ENCODE data around the gene CCL17.
"Not testable (repeated sequence)": the region's sequence is repeated elsewhere in the genome, so short reads cannot be mapped to it uniquely, and the experiment has no call there.

The CCL17 gene

GRCh38 chr16:57386381-57386951 is 18.1 kb upstream of the CCL17 start:
- H3K36me3 Mint-ChIP-seq: no peaks in the 10 kb centered on the region
- peak overlapping the region; percentile 91 for H3K27ac Mint-ChIP-seq
- no peaks in the 10 kb centered on the region for H3K27me3 Mint-ChIP-seq
- peaks cover 82% of the 10 kb centered on the region for H3K4me1 Mint-ChIP-seq
- ATAC-seq: no peak
- H3K4me3 Mint-ChIP-seq: peak overlapping the region; percentile 6
- H3K9me3 Mint-ChIP-seq: peaks cover 4% of the 10 kb centered on the region

DNA sequence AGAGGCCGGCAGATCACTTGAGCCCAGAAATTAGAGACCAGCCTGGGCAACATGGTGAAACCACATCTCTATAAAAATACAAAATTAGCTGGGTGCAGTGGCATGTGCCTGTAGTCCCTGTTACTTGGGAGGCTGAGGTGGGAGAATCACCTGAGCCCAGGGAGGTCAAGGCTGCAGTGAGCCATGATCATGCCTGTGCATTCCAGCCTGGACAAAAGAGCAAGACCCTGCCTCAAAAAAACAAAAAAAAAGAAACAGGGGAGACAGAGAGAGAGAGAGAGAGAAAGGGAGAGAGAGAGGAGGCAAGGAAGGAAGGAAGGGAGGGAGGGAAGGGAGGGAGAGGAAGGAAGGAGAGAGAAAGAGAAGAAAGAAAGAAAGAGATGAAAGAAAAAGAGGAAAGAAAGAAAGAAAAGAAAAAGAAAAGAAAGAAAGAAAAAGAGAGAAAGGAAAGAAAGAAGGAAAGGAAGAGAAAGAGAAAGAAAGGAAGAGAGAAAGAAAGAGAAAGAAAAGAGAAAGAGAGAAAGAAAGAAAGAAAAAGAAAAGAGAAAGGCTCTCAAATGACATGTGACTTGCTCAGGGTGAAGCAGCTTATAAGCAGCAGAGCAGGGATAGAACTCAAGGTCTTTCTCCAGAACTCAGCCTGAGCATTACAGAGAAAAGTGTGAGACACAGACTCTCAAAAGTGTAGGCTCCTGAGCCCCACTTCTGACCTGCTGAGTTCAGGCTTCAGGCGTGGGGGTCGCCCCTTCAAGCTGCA is 16.8 kb upstream of the CCL17 start:
- Mint-ChIP-seq H3K9me3 (peaks cover 4% of the 10 kb centered on the region), H3K27ac (peak overlapping the region; percentile 91), H3K36me3 (no peaks in the 10 kb centered on the region), H3K27me3 (no peaks in the 10 kb centered on the region), H3K4me3 (peak overlapping the region; percentile 67), H3K4me1 (peaks cover 75% of the 10 kb centered on the region)
- ATAC-seq: peak; percentile 89

- ATAC-seq: peak; percentile 89
- Mint-ChIP-seq H3K27ac (peak overlapping the region; percentile 91), H3K36me3 (no peaks in the 10 kb centered on the region), H3K4me1 (peaks cover 67% of the 10 kb centered on the region), H3K27me3 (no peaks in the 10 kb centered on the region), H3K9me3 (peaks cover 4% of the 10 kb centered on the region), H3K4me3 (peak overlapping the region; percentile 67)
Observed at GRCh38 chr16:57388359-57389086, 16.0 kb upstream of the CCL17 start.

- H3K4me1 Mint-ChIP-seq: peaks cover 62% of the 10 kb centered on the region
- H3K27ac Mint-ChIP-seq: peak overlapping the region; percentile 91
- peak overlapping the region; percentile 67 for H3K4me3 Mint-ChIP-seq
- no peak for ATAC-seq
- H3K27me3 Mint-ChIP-seq: no peaks in the 10 kb centered on the region
- H3K9me3 Mint-ChIP-seq: peaks cover 4% of the 10 kb centered on the region
- H3K36me3 Mint-ChIP-seq: no peaks in the 10 kb centered on the region
Observed at GRCh38 chr16:57389087-57389468, 15.5 kb upstream of the CCL17 start.

DNA sequence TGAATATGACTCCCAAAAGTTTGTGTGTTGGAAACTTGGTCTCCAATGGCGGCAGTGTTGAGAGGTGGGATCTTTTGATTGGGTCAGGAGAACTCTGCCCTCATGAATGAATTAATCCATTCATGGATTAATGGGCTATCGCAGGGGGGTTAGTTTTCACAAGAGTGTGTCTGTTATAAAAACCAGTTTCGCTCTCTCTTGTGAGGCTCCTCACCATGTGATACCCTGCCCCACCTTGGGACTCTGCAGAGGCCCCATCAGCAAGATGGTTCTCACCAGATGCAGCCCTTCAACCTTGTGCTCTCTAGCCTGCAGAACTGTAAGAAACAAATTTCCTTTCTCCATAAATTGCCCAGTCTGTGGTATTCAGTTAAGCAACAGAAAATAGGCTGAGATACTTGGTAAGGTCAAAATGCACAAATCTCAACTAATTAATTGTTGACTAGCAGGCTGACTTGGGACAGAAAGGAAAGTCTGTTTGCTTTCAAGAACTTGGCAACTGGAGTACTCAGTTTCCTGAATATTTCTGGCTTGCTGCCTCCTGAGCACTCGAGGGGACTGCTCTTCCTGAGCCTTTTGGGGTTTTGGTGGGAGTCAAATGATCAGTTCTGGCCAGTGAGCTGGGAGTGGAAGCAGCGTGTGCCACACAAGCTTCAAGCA is 13.8 kb upstream of the CCL17 start:
- Mint-ChIP-seq H3K4me3 (no peak overlapping the region), H3K27ac (no peak overlapping the region), H3K27me3 (no peaks in the 10 kb centered on the region), H3K36me3 (no peaks in the 10 kb centered on the region), H3K9me3 (peaks cover 4% of the 10 kb centered on the region), H3K4me1 (peaks cover 46% of the 10 kb centered on the region)
- no peak for ATAC-seq

- H3K4me1 Mint-ChIP-seq: peaks cover 41% of the 10 kb centered on the region
- H3K27ac Mint-ChIP-seq: no peak overlapping the region
- no peak for ATAC-seq
- no peaks in the 10 kb centered on the region for H3K36me3 Mint-ChIP-seq
- peaks cover 4% of the 10 kb centered on the region for H3K9me3 Mint-ChIP-seq
- no peaks in the 10 kb centered on the region for H3K27me3 Mint-ChIP-seq
- no peak overlapping the region for H3K4me3 Mint-ChIP-seq
Observed at GRCh38 chr16:57391300-57391699, 13.3 kb upstream of the CCL17 start.

DNA sequence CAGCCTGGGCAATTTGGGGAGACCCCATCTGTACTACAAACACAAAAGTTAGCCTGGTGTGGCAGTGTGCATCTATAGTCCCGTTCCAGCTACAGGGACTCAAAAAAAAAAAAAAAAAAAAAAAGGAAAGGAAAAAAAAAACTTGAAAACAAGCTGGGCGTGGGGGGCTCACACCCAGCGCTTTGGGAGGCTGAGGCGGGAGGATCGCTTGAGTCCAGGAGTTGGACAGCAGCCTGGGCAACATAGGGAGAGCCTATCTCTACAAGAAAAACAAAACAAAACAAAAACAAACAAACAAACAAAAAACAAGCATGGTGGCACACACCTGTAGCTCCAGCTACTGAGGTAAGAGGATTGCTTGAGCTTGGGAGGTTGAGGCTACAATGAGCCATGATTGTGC is 12.9 kb upstream of the CCL17 start:
- Mint-ChIP-seq H3K36me3 (no peaks in the 10 kb centered on the region), H3K9me3 (peaks cover 4% of the 10 kb centered on the region), H3K27ac (no peak overlapping the region), H3K4me3 (no peak overlapping the region), H3K27me3 (no peaks in the 10 kb centered on the region), H3K4me1 (peaks cover 37% of the 10 kb centered on the region)
- ATAC-seq: no peak

DNA sequence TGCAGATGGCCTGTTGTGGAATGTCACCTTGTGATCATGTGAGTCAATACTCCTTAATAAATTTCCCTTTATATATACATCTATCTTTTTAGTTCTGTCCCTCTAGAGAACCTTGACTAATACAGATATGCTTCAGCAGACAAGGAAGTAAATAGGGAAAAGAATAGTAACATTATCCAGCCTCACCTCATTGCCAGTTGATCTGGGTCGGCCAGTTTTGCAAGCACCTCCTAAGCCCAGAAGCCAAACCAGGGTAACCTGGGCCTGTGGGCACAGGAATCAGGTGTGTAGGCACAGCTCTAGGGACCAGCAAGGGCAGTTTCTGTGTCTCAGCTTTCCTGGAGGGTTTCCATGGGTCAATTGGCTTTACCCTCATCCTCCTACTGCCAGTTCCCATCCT is 11.9 kb upstream of the CCL17 start:
- no peak for ATAC-seq
- Mint-ChIP-seq H3K27me3 (no peaks in the 10 kb centered on the region), H3K27ac (peak overlapping the region; percentile 10), H3K9me3 (peaks cover 4% of the 10 kb centered on the region), H3K36me3 (no peaks in the 10 kb centered on the region), H3K4me3 (no peak overlapping the region), H3K4me1 (peaks cover 27% of the 10 kb centered on the region)

DNA sequence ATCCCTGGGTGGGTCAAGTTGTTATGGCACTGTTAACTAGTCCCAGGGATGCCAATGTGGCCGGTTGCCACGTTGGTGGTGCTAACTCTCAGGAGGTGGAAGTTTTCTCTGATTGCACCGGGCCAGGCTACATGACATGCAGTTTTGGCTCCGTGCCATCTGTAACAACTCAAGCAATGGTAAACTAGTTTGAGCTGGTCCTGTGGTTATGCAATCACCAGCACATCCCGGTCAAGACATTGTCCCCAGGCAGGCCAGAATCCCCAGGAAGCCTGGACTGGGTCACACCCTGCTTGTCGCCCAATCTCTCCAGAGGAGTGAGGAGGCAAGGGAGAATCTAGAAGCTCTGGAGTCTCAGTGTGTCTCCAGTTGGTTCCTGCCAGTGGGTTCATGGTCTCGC is 10.1 kb upstream of the CCL17 start:
- Mint-ChIP-seq H3K36me3 (no peaks in the 10 kb centered on the region), H3K4me3 (no peak overlapping the region), H3K27me3 (no peaks in the 10 kb centered on the region), H3K4me1 (peaks cover 20% of the 10 kb centered on the region), H3K9me3 (no peaks in the 10 kb centered on the region), H3K27ac (no peak overlapping the region)
- no peak for ATAC-seq

GRCh38 chr16:57395026-57395425 is 9.5 kb upstream of the CCL17 start:
- no peaks in the 10 kb centered on the region for H3K9me3 Mint-ChIP-seq
- no peak for ATAC-seq
- no peak overlapping the region for H3K27ac Mint-ChIP-seq
- peaks cover 21% of the 10 kb centered on the region for H3K4me1 Mint-ChIP-seq
- no peaks in the 10 kb centered on the region for H3K36me3 Mint-ChIP-seq
- no peak overlapping the region for H3K4me3 Mint-ChIP-seq
- no peaks in the 10 kb centered on the region for H3K27me3 Mint-ChIP-seq

DNA sequence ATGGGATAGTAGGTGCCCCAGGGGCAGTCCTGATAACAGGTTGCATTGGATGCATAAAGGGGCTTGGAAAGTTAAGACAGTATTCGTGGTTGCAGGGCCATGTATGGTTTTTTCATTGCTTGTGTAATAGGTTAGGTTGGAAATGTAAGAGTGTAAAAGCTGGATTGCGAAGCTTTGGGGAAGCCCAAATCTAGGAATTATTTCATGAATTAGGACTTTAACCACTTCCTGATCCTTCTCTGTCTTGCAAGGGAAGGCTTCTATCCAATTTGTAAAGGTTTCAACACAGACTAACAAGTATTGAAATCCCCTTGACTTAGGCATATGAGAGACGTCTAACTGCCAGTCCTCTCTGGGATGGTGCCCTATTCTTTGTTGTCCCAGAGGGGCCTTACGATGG is 7.8 kb upstream of the CCL17 start:
- Mint-ChIP-seq H3K27me3 (no peaks in the 10 kb centered on the region), H3K36me3 (no peaks in the 10 kb centered on the region), H3K4me1 (peaks cover 26% of the 10 kb centered on the region), H3K4me3 (no peak overlapping the region), H3K9me3 (no peaks in the 10 kb centered on the region), H3K27ac (no peak overlapping the region)
- ATAC-seq: no peak

DNA sequence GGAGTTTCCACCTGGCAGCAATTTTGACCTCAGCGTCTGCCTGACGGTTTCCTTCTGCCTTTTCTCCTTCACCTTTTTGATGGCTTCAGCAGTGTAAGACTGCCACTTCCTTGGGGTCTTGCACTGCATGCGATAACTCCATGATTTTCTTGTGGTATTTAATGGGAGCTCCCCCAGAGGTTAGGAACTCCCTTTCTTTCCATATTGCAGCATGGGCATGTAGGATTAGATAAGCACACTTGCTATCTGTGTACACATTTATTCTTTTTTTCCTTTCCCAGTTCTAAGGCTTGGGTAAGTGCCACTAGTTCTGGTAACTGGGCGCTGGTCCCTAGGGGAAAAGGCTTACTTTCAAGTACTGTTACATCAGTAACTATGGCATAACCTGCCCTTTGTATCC is 7.1 kb upstream of the CCL17 start:
- H3K36me3 Mint-ChIP-seq, H3K9me3 Mint-ChIP-seq, ATAC-seq, H3K4me3 Mint-ChIP-seq, H3K27ac Mint-ChIP-seq, H3K27me3 Mint-ChIP-seq: not testable (repeated sequence)
- H3K4me1 Mint-ChIP-seq: peaks cover 29% of the 10 kb centered on the region

DNA sequence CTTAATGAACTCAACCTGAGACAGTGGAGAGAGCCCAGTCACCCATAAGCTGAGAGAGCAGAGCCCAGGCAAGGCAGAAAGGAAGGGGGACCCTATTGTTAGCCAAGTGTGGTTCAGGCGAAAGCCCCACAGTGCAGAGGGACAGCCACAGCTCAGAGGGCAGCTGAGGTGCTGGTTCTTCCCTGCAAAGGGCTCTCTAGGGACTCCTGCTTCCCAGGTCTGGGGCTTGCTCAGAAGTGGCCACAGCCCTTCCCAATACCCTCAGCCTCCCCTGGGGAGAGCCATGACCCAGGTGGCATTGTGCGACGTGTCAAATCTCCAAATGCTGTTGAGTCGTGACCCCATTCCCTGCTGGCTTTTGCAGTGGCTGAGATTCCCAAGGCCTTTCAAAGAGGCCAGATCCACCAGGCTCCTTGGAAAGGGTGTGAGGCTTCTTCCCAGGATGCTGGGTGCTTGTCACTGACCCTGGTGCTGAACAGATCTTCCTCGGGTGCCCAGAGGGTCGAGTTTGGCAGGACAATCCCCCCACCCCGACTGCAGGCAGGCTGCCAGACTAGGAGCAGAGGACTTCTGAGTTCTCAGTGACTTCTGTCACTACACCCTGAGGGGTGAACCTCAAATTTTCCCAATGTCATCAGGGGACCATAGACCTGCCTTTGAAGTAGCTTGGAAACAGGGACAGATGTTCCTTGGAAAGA is 2.5 kb upstream of the CCL17 start:
- no peak overlapping the region for H3K4me3 Mint-ChIP-seq
- no peaks in the 10 kb centered on the region for H3K36me3 Mint-ChIP-seq
- no peaks in the 10 kb centered on the region for H3K9me3 Mint-ChIP-seq
- peak overlapping the region; percentile 36 for H3K27ac Mint-ChIP-seq
- no peaks in the 10 kb centered on the region for H3K27me3 Mint-ChIP-seq
- ATAC-seq: no peak
- peaks cover 45% of the 10 kb centered on the region for H3K4me1 Mint-ChIP-seq

DNA sequence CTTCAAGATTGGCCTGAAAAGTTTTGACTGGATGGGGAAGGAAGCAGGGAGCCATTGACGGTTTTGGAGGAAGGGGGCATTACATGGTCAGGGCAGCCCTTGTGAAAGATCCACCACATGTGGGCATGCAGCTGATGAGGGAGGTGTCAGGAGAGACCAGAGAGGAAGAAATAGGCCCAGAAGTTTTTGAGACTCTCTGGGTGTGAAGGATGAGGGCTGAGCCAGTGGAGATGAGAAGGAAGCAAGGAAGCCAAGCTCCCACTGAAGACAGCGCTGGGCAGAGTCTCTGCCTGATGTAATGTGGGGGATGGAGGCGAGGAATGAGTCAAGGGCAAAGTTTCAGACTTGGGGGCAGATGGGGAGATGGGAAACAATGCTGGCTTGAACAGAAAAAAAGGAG is 530 bp downstream of the CCL17 start:
- no peak overlapping the region for H3K4me3 Mint-ChIP-seq
- no peaks in the 10 kb centered on the region for H3K36me3 Mint-ChIP-seq
- H3K9me3 Mint-ChIP-seq: no peaks in the 10 kb centered on the region
- peak overlapping the region; percentile 58 for H3K27ac Mint-ChIP-seq
- peaks cover 40% of the 10 kb centered on the region for H3K4me1 Mint-ChIP-seq
- no peaks in the 10 kb centered on the region for H3K27me3 Mint-ChIP-seq
- ATAC-seq: no peak

DNA sequence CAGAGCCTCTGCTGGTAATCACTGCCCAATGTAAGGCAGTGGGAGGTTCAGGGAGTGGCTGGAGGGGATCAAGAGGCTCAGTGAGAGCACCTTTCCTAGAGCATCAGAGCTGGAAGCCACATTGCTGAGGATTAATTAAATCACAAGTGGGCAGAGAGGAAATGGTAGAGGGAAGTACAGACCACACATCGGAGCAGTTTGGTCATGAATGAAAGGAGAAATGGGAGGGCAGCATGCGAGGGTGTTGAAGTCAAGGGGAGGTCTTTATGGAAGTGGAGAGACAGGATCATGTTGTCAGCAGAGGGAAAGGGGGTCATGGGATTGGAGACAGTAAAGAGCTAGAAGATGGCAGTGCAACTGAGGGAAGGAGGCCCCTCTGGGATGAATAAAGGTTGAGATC is 2.3 kb downstream of the CCL17 start:
- Mint-ChIP-seq H3K36me3 (no peaks in the 10 kb centered on the region), H3K9me3 (no peaks in the 10 kb centered on the region), H3K4me1 (peaks cover 47% of the 10 kb centered on the region), H3K27ac (no peak overlapping the region), H3K27me3 (no peaks in the 10 kb centered on the region), H3K4me3 (no peak overlapping the region)
- no peak for ATAC-seq

Data from stimulated activated memory B cell treated with anti-CD40 and anti-IgM and Interleukin-4, amounts not matched to agents 10 μg/mL and 1 μg/mL and 100 μg/mL, for 72 hours (primary cell).